Measurements from ENCODE around the gene CD248.

GRCh38 chr11:66268244-66268951 lies 48.4 kb downstream of the CD248 start, which contains the start of gene RAB1B:
- TF ChIP-seq CTCF (IDR thresholded peaks at IDR 0.05; ENCODE audit: insufficient read depth, low read depth, low read length), result no peak
- TF ChIP-seq EZH2 (IDR thresholded peaks at IDR 0.05; ENCODE audit: insufficient read depth, low read length), result no peak

All from astrocyte (in vitro differentiated cells and primary cell).